H9 (cell line): ENCODE measurements around the gene CST6. TPM values are rescaled to one million over a fixed set of nuclear protein-coding genes. Genes with fewer than 3 reads are reported as not detected.

Experiments used
- DNase-seq: peaks from one replicate; pipeline ENCODE4 v3.0.0-alpha.2; 2017
- H2AFZ ChIP-seq: one replicate; pipeline ENCODE4 v1.6.1; 2013; ENCODE audit warnings: mild to moderate bottlenecking, low read length, control low read depth, moderate library complexity
- H2AK5ac ChIP-seq: 2 replicates; pipeline ENCODE4 v1.6.1; 2013; ENCODE audit warnings: low read length, control low read depth, mixed read lengths; ENCODE audit not compliant: insufficient read length
- H2BK120ac ChIP-seq: one replicate; pipeline ENCODE4 v1.6.1; 2013; ENCODE audit warnings: low read depth, mild to moderate bottlenecking, low read length, control low read depth, inconsistent platforms; ENCODE audit not compliant: poor library complexity, severe bottlenecking
- H2BK12ac ChIP-seq: 2 replicates; pipeline ENCODE4 v1.6.1; 2013; ENCODE audit warnings: low read length, control low read depth, mixed read lengths, low read depth; ENCODE audit not compliant: insufficient read length
- H2BK15ac ChIP-seq: 2 replicates; pipeline ENCODE4 v1.6.1; 2013; ENCODE audit warnings: low read depth, low read length, control low read depth
- H2BK20ac ChIP-seq: one replicate; pipeline ENCODE4 v1.6.1; 2013; ENCODE audit warnings: low read depth, mild to moderate bottlenecking, low read length, control low read depth, inconsistent platforms; ENCODE audit not compliant: poor library complexity, severe bottlenecking
- H2BK5ac ChIP-seq: 2 replicates; pipeline ENCODE4 v1.6.1; 2013; ENCODE audit warnings: low read length, control low read depth, mixed read lengths; ENCODE audit not compliant: insufficient read length
- H3K14ac ChIP-seq: 2 replicates; pipeline ENCODE4 v1.6.1; 2013; ENCODE audit warnings: low read length, control low read depth; ENCODE audit not compliant: insufficient read depth
- H3K18ac ChIP-seq: 2 replicates; pipeline ENCODE4 v1.6.1; 2013; ENCODE audit warnings: low read depth, mild to moderate bottlenecking, mixed read lengths, low read length, control low read depth; ENCODE audit not compliant: insufficient read length
- H3K23ac ChIP-seq: 2 replicates; pipeline ENCODE4 v1.6.1; 2013; ENCODE audit warnings: low read length, control low read depth, mixed read lengths, low read depth; ENCODE audit not compliant: insufficient read length
- H3K23me2 ChIP-seq: 2 replicates; pipeline ENCODE4 v1.6.1; 2013; ENCODE audit warnings: low read depth, mild to moderate bottlenecking, mixed read lengths, low read length, control low read depth; ENCODE audit not compliant: insufficient read length, poor library complexity, severe bottlenecking
- H3K27ac ChIP-seq: 2 replicates; pipeline ENCODE4 v1.5.1; 2013; ENCODE audit warnings: low read length, control low read depth, mixed read lengths, low read depth; ENCODE audit not compliant: insufficient read length
- H3K27me3 ChIP-seq: 2 replicates; pipeline ENCODE4 v1.6.1; 2013; ENCODE audit warnings: low read length, control low read depth, inconsistent platforms; ENCODE audit not compliant: insufficient read depth
- H3K4ac ChIP-seq: 2 replicates; pipeline ENCODE4 v1.6.1; 2013; ENCODE audit warnings: low read depth, mild to moderate bottlenecking, control low read depth, inconsistent platforms, low read length, moderate library complexity
- H3K4me1 ChIP-seq: 2 replicates; pipeline ENCODE4 v1.6.1; 2013; ENCODE audit warnings: low read length, control low read depth, inconsistent platforms; ENCODE audit not compliant: insufficient read depth
- H3K4me2 ChIP-seq: 2 replicates; pipeline ENCODE4 v1.6.1; 2013; ENCODE audit warnings: low read length, control low read depth, mixed read lengths; ENCODE audit not compliant: insufficient read length, insufficient read depth
- H3K56ac ChIP-seq: 2 replicates; pipeline ENCODE4 v1.6.1; 2013; ENCODE audit warnings: low read depth, mild to moderate bottlenecking, mixed read lengths, low read length, control low read depth; ENCODE audit not compliant: insufficient read length
- H3K79me1 ChIP-seq: 2 replicates; pipeline ENCODE4 v1.6.1; 2013; ENCODE audit warnings: low read depth, mild to moderate bottlenecking, moderate library complexity, low read length, control low read depth, inconsistent platforms; ENCODE audit not compliant: insufficient read depth, poor library complexity, severe bottlenecking
- H3K79me2 ChIP-seq: 2 replicates; pipeline ENCODE4 v1.6.1; 2013; ENCODE audit warnings: low read length, control low read depth, inconsistent platforms; ENCODE audit not compliant: insufficient read depth
- H3K9ac ChIP-seq: 2 replicates; pipeline ENCODE4 v1.6.1; 2013; ENCODE audit warnings: low read length, control low read depth, mixed read lengths; ENCODE audit not compliant: insufficient read length; ENCODE audit errors: extremely low read depth
- H3K9me3 ChIP-seq: one replicate; pipeline ENCODE4 v1.6.1; 2013; ENCODE audit warnings: low read depth, low read length, inconsistent platforms; ENCODE audit not compliant: control insufficient read depth
- H3T11ph ChIP-seq: one replicate; pipeline ENCODE4 v1.6.1; 2013; ENCODE audit warnings: mild to moderate bottlenecking, low read length, control low read depth, inconsistent platforms
- H4K20me1 ChIP-seq: one replicate; pipeline ENCODE4 v1.6.1; 2013; ENCODE audit not compliant: control insufficient read depth, insufficient read length, insufficient read depth
- H4K5ac ChIP-seq: 2 replicates; pipeline ENCODE4 v1.6.1; 2013; ENCODE audit warnings: low read depth, mild to moderate bottlenecking, mixed read lengths, low read length, control low read depth; ENCODE audit not compliant: insufficient read length
- H4K8ac ChIP-seq: replicated peaks from 2 replicates; pipeline ENCODE4 v1.6.1; 2013; ENCODE audit warnings: low read length, control low read depth, mixed read lengths, low read depth; ENCODE audit not compliant: insufficient read length
- H4K91ac ChIP-seq: 2 replicates; pipeline ENCODE4 v1.6.1; 2013; ENCODE audit warnings: low read depth, mild to moderate bottlenecking, moderate library complexity, mixed read lengths, low read length, control low read depth; ENCODE audit not compliant: insufficient read length
- H3K27ac Mint-ChIP-seq, 3 experiments: 2 replicates in 2 of 3; 3 replicates in 1 of 3; pipeline ENCODE4 v1.8.0; 2020 to 2021; ENCODE audit warnings: mixed read lengths in 3 of 3, mild to moderate bottlenecking in 1 of 3, moderate library complexity in 1 of 3
- H3K27me3 Mint-ChIP-seq: 2 replicates; pipeline ENCODE4 v1.8.0; 2021; ENCODE audit warnings: low read depth, mild to moderate bottlenecking, moderate library complexity, mixed read lengths
- H3K36me3 Mint-ChIP-seq, 3 experiments: 2 replicates in 2 of 3; 3 replicates in 1 of 3; pipeline ENCODE4 v1.8.0; 2020 to 2021; ENCODE audit warnings: low read depth in 3 of 3, mixed read lengths in 3 of 3; ENCODE audit not compliant: insufficient read depth in 1 of 3
- H3K4me1 Mint-ChIP-seq, 2 experiments: 2 replicates each; pipeline ENCODE4 v1.8.0; 2020; ENCODE audit warnings: mixed read lengths in 2 of 2
- H3K4me3 Mint-ChIP-seq, 2 experiments: 2 replicates in 1 of 2; 3 replicates in 1 of 2; pipeline ENCODE4 v1.8.0; 2020 to 2021; ENCODE audit warnings: mild to moderate bottlenecking in 2 of 2, mixed read lengths in 2 of 2, moderate library complexity in 1 of 2
- H3K9me3 Mint-ChIP-seq, 2 experiments: 2 replicates in 1 of 2; 3 replicates in 1 of 2; pipeline ENCODE4 v1.8.0; 2020; ENCODE audit warnings: mild to moderate bottlenecking in 2 of 2, mixed read lengths in 2 of 2, moderate library complexity in 1 of 2
- WGBS: extraction: QIAGEN DNeasy Blood & Tissue Kit; methylation state at CpG from one replicate; pipeline ENCODE4 v1.1.7; 2013; ENCODE audit warnings: missing lambda C conversion rate, low lambda C conversion rate, mixed read lengths; ENCODE audit not compliant: insufficient read length; ENCODE audit errors: extremely low coverage; 5-methylcytosine and 5-hydroxymethylcytosine counted together
- total RNA-seq: library from RNA; stranded (reverse); gene quantifications from 2 replicates; pipeline ENCODE4 v1.2.1, GENCODE V29; 2021
- TF ChIP-seq, protein P1 (sequence below): fragments of 200-600 bp; sonication (generic); conservative IDR thresholded peaks from 3 replicates; pipeline ENCODE4 v1.8.0; 2021; ENCODE audit warnings: antibody characterized with exemption, mild to moderate bottlenecking

The CST6 gene
- total RNA-seq, 1 experiment from 2014 or later, result not detected

DNA sequence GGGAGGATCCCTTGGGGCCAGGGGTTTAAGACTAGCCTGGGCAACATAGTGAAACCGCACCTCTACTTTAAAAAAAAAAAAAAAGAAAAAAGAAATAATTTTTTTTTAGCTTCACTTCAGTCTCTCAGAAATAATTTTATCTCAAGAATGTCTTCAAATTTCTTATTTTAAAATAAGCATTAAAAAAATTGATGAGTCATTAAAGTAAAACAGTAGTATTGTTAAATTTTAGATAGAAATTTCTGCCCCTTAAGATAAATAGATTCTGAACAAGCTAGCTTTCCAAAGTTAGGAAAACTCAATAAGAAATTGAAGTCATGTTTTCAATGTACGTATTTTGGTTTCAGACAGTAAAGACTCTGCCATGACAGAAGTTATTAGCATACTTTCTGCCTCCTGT is 50.6 kb downstream of the CST6 start:
- Mint-ChIP-seq H3K36me3 (peaks cover 72 to 97% (median 95%) of the 10 kb centered on the region in 3 experiments), H3K4me1 (no peaks in the 10 kb centered on the region), H3K27ac (no peak overlapping the region), H3K9me3 (no peaks in the 10 kb centered on the region), H3K4me3 (no peak overlapping the region), H3K27me3 (no peaks in the 10 kb centered on the region)
- Histone ChIP-seq H3K9ac (no peak overlapping the region), H3K27me3 (no peaks in the 10 kb centered on the region), H2BK5ac (no peak overlapping the region), H2BK15ac (no peak overlapping the region), H4K20me1 (no peaks in the 10 kb centered on the region), H3K23ac (no peak overlapping the region), H3K56ac (no peak overlapping the region), H4K8ac (no peak overlapping the region), H3K9me3 (no peaks in the 10 kb centered on the region), H3K4me1 (no peaks in the 10 kb centered on the region), H4K91ac (no peak overlapping the region), H2AFZ (no peak overlapping the region), H3K4me2 (no peak overlapping the region), H3K18ac (no peak overlapping the region), H3K4ac (no peak overlapping the region), H2AK5ac (no peak overlapping the region), H3K79me2 (no peaks in the 10 kb centered on the region), H2BK12ac (no peak overlapping the region), H2BK20ac (no peak overlapping the region), H4K5ac (no peak overlapping the region), H3K14ac (no peak overlapping the region), H2BK120ac (no peak overlapping the region), H3T11ph (no peak overlapping the region), H3K79me1 (no peaks in the 10 kb centered on the region), H3K27ac (no peak overlapping the region), H3K23me2 (no peaks in the 10 kb centered on the region)
- DNase-seq, result no peak
- TF ChIP-seq, protein P1, sequence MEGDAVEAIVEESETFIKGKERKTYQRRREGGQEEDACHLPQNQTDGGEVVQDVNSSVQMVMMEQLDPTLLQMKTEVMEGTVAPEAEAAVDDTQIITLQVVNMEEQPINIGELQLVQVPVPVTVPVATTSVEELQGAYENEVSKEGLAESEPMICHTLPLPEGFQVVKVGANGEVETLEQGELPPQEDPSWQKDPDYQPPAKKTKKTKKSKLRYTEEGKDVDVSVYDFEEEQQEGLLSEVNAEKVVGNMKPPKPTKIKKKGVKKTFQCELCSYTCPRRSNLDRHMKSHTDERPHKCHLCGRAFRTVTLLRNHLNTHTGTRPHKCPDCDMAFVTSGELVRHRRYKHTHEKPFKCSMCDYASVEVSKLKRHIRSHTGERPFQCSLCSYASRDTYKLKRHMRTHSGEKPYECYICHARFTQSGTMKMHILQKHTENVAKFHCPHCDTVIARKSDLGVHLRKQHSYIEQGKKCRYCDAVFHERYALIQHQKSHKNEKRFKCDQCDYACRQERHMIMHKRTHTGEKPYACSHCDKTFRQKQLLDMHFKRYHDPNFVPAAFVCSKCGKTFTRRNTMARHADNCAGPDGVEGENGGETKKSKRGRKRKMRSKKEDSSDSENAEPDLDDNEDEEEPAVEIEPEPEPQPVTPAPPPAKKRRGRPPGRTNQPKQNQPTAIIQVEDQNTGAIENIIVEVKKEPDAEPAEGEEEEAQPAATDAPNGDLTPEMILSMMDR, result no peak
- no CpG with 5 or more reads among the region's 2 CpGs for WGBS

Other genes starting within 250 kb of the CST6 start
- 9.4 and 9.6 TPM in 2 replicates for gene AP5B1, start 231.0 kb upstream of the CST6 start, total RNA-seq
- gene OVOL1, start 224.9 kb upstream of the CST6 start, total RNA-seq, result 5.1 and 5.7 TPM in 2 replicates
- gene SNX32, start 178.0 kb upstream of the CST6 start, total RNA-seq, result 0.88 and 1.2 TPM in 2 replicates
- gene CFL1, start 153.8 kb upstream of the CST6 start, total RNA-seq, result 1,107 and 1,147 TPM in 2 replicates
- gene MUS81, start 151.6 kb upstream of the CST6 start, total RNA-seq, result 45.0 and 49.2 TPM in 2 replicates
- gene EFEMP2, start 139.2 kb upstream of the CST6 start, total RNA-seq, result 22.9 and 26.2 TPM in 2 replicates
- not detected in 2 replicates for gene CTSW, start 132.2 kb upstream of the CST6 start, total RNA-seq
- gene FIBP, start 123.5 kb upstream of the CST6 start, total RNA-seq, result 86.8 and 87.0 TPM in 2 replicates
- gene CCDC85B, start 121.3 kb upstream of the CST6 start, total RNA-seq, result 23.3 and 23.4 TPM in 2 replicates
- gene FOSL1, start 111.6 kb upstream of the CST6 start, total RNA-seq, result 33.7 and 36.1 TPM in 2 replicates
- gene C11orf68, start 92.9 kb upstream of the CST6 start, total RNA-seq, result 14.0 and 15.7 TPM in 2 replicates
- gene DRAP1, start 92.6 kb upstream of the CST6 start, total RNA-seq, result 101 and 105 TPM in 2 replicates
- gene TSGA10IP, start 66.5 kb upstream of the CST6 start, total RNA-seq, result 2.2 and 3.1 TPM in 2 replicates
- 52.0 and 57.8 TPM in 2 replicates for gene SART1, start 50.3 kb upstream of the CST6 start, total RNA-seq
- gene EIF1AD, start 9.9 kb upstream of the CST6 start, total RNA-seq, result 46.7 and 52.6 TPM in 2 replicates
- 346 and 359 TPM in 2 replicates for gene BANF1, start 9.5 kb upstream of the CST6 start, total RNA-seq
- gene CATSPER1, start 14.5 kb downstream of the CST6 start, total RNA-seq, result not detected in 2 replicates
- gene GAL3ST3, start 37.2 kb downstream of the CST6 start, total RNA-seq, result 17.2 and 19.8 TPM in 2 replicates
- 237 and 248 TPM in 2 replicates for gene SF3B2, start 40.4 kb downstream of the CST6 start, total RNA-seq
- gene PACS1, start 58.3 kb downstream of the CST6 start, total RNA-seq, result 28.7 and 35.5 TPM in 2 replicates
- gene KLC2, start 245.7 kb downstream of the CST6 start, total RNA-seq, result 56.7 and 59.7 TPM in 2 replicates